ENCODE measurements around the gene GPR176.

Gene GPR176

DNA sequence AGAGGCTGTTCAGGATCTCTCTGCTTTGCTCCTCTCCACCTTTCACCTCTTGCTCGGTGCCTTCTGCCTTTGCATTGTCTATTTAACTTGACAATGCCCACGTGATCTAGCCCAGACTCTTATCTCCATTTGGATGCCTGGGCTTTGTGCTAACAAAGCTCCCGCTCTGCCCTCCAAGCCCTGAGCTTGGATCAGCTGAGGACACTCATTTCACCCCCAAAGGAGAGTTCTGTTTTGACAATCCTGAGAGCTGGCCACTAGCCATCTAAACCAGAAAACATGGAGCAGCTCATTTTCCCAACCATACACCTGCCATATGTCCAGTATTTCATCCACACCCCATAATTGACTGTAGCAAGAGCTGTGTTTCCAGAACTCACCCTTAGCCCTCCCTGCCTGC, 12.8 kb downstream of the GPR176 start:
- no peak for TF ChIP-seq GABPA (IDR thresholded peaks at IDR 0.05; ENCODE audit: low read depth)
- no peak for TF ChIP-seq CTCF (IDR thresholded peaks at IDR 0.05; ENCODE audit: insufficient read depth, low read length)
- TF ChIP-seq, protein P1, sequence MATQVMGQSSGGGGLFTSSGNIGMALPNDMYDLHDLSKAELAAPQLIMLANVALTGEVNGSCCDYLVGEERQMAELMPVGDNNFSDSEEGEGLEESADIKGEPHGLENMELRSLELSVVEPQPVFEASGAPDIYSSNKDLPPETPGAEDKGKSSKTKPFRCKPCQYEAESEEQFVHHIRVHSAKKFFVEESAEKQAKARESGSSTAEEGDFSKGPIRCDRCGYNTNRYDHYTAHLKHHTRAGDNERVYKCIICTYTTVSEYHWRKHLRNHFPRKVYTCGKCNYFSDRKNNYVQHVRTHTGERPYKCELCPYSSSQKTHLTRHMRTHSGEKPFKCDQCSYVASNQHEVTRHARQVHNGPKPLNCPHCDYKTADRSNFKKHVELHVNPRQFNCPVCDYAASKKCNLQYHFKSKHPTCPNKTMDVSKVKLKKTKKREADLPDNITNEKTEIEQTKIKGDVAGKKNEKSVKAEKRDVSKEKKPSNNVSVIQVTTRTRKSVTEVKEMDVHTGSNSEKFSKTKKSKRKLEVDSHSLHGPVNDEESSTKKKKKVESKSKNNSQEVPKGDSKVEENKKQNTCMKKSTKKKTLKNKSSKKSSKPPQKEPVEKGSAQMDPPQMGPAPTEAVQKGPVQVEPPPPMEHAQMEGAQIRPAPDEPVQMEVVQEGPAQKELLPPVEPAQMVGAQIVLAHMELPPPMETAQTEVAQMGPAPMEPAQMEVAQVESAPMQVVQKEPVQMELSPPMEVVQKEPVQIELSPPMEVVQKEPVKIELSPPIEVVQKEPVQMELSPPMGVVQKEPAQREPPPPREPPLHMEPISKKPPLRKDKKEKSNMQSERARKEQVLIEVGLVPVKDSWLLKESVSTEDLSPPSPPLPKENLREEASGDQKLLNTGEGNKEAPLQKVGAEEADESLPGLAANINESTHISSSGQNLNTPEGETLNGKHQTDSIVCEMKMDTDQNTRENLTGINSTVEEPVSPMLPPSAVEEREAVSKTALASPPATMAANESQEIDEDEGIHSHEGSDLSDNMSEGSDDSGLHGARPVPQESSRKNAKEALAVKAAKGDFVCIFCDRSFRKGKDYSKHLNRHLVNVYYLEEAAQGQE (IDR thresholded peaks at IDR 0.05; ENCODE audit: insufficient replicate concordance, low read depth), result no peak
- no peak for TF ChIP-seq SPI1 (IDR thresholded peaks at IDR 0.05; ENCODE audit: borderline replicate concordance, low read depth)
- no peak for TF ChIP-seq POLR2AphosphoS5 (IDR thresholded peaks at IDR 0.05; ENCODE audit: low read depth)
- Histone ChIP-seq H3K4me3 (replicated peaks; ENCODE audit: insufficient read depth, low read length) (no peak overlapping the region), H3K27ac (replicated peaks) (no peak overlapping the region), H3K27me3 (ENCODE audit: insufficient read depth, poor library complexity, severe bottlenecking) (no peaks in the 10 kb centered on the region)
- DNase-seq (ENCODE audit: low read depth in 1 of 2, low spot score in 1 of 2), result no peak

DNA sequence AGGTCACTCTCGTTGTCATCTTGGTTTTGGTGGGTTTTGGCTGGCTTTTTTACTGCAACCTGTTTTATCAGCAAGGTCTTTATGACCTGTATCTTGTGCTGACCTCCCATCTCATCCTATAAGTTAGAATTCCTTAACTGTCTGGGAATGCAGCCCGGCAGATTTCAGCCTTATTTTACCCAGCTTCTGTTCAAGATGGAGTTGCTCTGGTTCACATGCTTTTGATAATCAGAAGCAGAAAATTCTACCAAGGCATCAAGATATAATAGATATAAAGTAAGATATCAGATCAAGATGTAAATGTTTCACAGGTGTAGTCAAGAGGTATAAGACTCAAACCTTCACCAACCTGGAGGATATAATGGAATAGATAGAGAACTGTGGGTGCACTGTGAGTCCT, 16.0 kb downstream of the GPR176 start:
- Histone ChIP-seq H3K27me3 (ENCODE audit: insufficient read depth, poor library complexity, severe bottlenecking) (peaks cover 2% of the 10 kb centered on the region), H3K27ac (replicated peaks) (no peak overlapping the region), H3K4me3 (replicated peaks; ENCODE audit: insufficient read depth, low read length) (no peak overlapping the region)
- TF ChIP-seq CTCF (IDR thresholded peaks at IDR 0.05; ENCODE audit: insufficient read depth, low read length), result no peak
- no peak for DNase-seq (ENCODE audit: low read depth in 1 of 2, low spot score in 1 of 2)

GRCh38 chr15:39898317-39898716, 21.7 kb downstream of the GPR176 start:
- Histone ChIP-seq H3K27me3 (ENCODE audit: insufficient read depth, poor library complexity, severe bottlenecking) (peaks cover 2% of the 10 kb centered on the region), H3K4me3 (replicated peaks; ENCODE audit: insufficient read depth, low read length) (no peak overlapping the region), H3K27ac (replicated peaks) (no peak overlapping the region)
- TF ChIP-seq CTCF (IDR thresholded peaks at IDR 0.05; ENCODE audit: insufficient read depth, low read length), result no peak
- TF ChIP-seq SPI1 (IDR thresholded peaks at IDR 0.05; ENCODE audit: borderline replicate concordance, low read depth), result no peak
- no peak for TF ChIP-seq POLR2AphosphoS5 (IDR thresholded peaks at IDR 0.05; ENCODE audit: low read depth)
- TF ChIP-seq, protein P1 (IDR thresholded peaks at IDR 0.05; ENCODE audit: insufficient replicate concordance, low read depth), result no peak
- TF ChIP-seq GABPA (IDR thresholded peaks at IDR 0.05; ENCODE audit: low read depth), result no peak
- no peak for DNase-seq (ENCODE audit: low read depth in 1 of 2, low spot score in 1 of 2)

- DNase-seq (ENCODE audit: low read depth in 1 of 2, low spot score in 1 of 2), result no peak
Measured at GRCh38 chr15:39896846-39897245, 23.2 kb downstream of the GPR176 start.

More at GRCh38 chr15:39896846-39897245, 23.2 kb downstream of the GPR176 start:
- Histone ChIP-seq H3K27me3 (ENCODE audit: insufficient read depth, poor library complexity, severe bottlenecking) (peaks cover 2% of the 10 kb centered on the region), H3K4me3 (replicated peaks; ENCODE audit: insufficient read depth, low read length) (no peak overlapping the region), H3K27ac (replicated peaks) (no peak overlapping the region)
- TF ChIP-seq SPI1 (IDR thresholded peaks at IDR 0.05; ENCODE audit: borderline replicate concordance, low read depth) (no peak), POLR2AphosphoS5 (IDR thresholded peaks at IDR 0.05; ENCODE audit: low read depth) (no peak), CTCF (IDR thresholded peaks at IDR 0.05; ENCODE audit: insufficient read depth, low read length) (no peak), GABPA (IDR thresholded peaks at IDR 0.05; ENCODE audit: low read depth) (no peak)
- TF ChIP-seq, protein P1 (IDR thresholded peaks at IDR 0.05; ENCODE audit: insufficient replicate concordance, low read depth), result no peak
